HG03159 (cell line): ENCODE measurements around the gene GRIP1.
A peak's percentile ranks its signal among the peaks of the same experiment; 100 is the strongest.

Experiments used
- ATAC-seq: cut with Tn5 transposase; IDR thresholded peaks from one replicate; pipeline ENCODE4 v1.9.1; 2021; ENCODE audit warnings: mild to moderate bottlenecking, moderate library complexity; ENCODE audit not compliant: unreplicated experiment

Gene GRIP1

GRCh38 chr12:66482351-66483203 is 196.3 kb downstream of the GRIP1 start:
- no peak for ATAC-seq

GRCh38 chr12:66467932-66468331 is 210.9 kb downstream of the GRIP1 start:
- no peak for ATAC-seq

- no peak for ATAC-seq
These were observed 217.5 kb downstream of the GRIP1 start for GRCh38 chr12:66461331-66461730.

GRCh38 chr12:66459944-66460482 is 218.9 kb downstream of the GRIP1 start:
- no peak for ATAC-seq

- ATAC-seq: no peak
These were observed 222.3 kb downstream of the GRIP1 start for GRCh38 chr12:66456612-66457011.

- peak; percentile 69 for ATAC-seq
These were observed 225.0 kb downstream of the GRIP1 start for GRCh38 chr12:66453844-66454243.

GRCh38 chr12:66453120-66453519 is 225.8 kb downstream of the GRIP1 start:
- ATAC-seq: no peak

GRCh38 chr12:66449531-66449930 is 229.3 kb downstream of the GRIP1 start:
- ATAC-seq: no peak

- ATAC-seq: no peak
These were observed 231.2 kb downstream of the GRIP1 start for GRCh38 chr12:66447643-66448042.

GRCh38 chr12:66446276-66446675 is 232.6 kb downstream of the GRIP1 start:
- no peak for ATAC-seq

- no peak for ATAC-seq
These were observed 236.8 kb downstream of the GRIP1 start for GRCh38 chr12:66441905-66442559.

GRCh38 chr12:66438601-66439000 is 240.3 kb downstream of the GRIP1 start:
- no peak for ATAC-seq

- no peak for ATAC-seq
These were observed 248.8 kb downstream of the GRIP1 start for GRCh38 chr12:66430106-66430505.

GRCh38 chr12:66428870-66429269 is 250.0 kb downstream of the GRIP1 start:
- ATAC-seq: no peak

- no peak for ATAC-seq
These were observed 250.6 kb downstream of the GRIP1 start for GRCh38 chr12:66428261-66428660.

- ATAC-seq: no peak
These were observed 252.2 kb downstream of the GRIP1 start for GRCh38 chr12:66426696-66427095.

- ATAC-seq: no peak
These were observed 255.6 kb downstream of the GRIP1 start for GRCh38 chr12:66423266-66423665.

GRCh38 chr12:66418908-66419307 is 260.0 kb downstream of the GRIP1 start:
- no peak for ATAC-seq

GRCh38 chr12:66417217-66417616 is 261.7 kb downstream of the GRIP1 start:
- ATAC-seq: no peak

GRCh38 chr12:66409195-66409871 is 269.5 kb downstream of the GRIP1 start:
- ATAC-seq: no peak

- ATAC-seq: no peak
These were observed 273.5 kb downstream of the GRIP1 start for GRCh38 chr12:66405395-66405794.
